AG09309 (cell line): ENCODE measurements around the gene DBH.

ENCODE experiments used
- DNase-seq: peaks from one replicate; pipeline ENCODE4 v3.0.0-alpha.2; 2010; ENCODE audit warnings: low read depth
- H3K4me3 ChIP-seq: 2 replicates; pipeline ENCODE4 v1.5.1; 2011; ENCODE audit warnings: mild to moderate bottlenecking, low read depth, low read length, moderate library complexity; ENCODE audit not compliant: control insufficient read depth
- CTCF ChIP-seq: IDR thresholded peaks from 2 replicates; pipeline ENCODE4 v1.5.1; 2011; ENCODE audit warnings: mild to moderate bottlenecking, low read depth, low read length, inconsistent platforms; ENCODE audit not compliant: insufficient read depth, control insufficient read depth; ENCODE audit errors: missing control alignments

DBH gene

GRCh38 chr9:133597316-133597957 is 38.7 kb upstream of the DBH start:
- no peak for DNase-seq
- H3K4me3 ChIP-seq, result no peak overlapping the region
- no peak for TF ChIP-seq CTCF

DNA sequence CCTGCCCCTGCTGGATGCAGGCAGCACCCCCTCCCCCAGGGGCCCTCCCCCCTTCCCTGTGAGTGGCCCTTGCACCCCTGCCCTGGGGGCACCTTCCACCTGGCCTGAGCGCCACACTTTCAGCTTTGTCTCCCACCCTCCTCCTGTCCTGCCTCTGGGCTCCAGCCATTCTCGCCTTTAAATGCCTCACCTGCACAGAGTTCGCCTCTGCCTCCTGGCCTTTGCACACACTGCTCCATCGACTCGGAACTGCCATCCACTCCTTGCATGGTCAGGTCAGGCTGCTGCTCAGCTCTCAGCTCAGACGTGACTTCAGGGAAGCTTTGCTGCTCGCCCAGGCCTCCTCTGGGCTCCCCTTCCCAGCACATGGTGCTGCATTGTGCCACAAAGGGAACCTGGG is 37.2 kb upstream of the DBH start:
- DNase-seq, result no peak
- no peak for TF ChIP-seq CTCF
- H3K4me3 ChIP-seq, result no peak overlapping the region

- TF ChIP-seq CTCF, result no peak
- no peak for DNase-seq
- H3K4me3 ChIP-seq, result no peak overlapping the region
These were observed 36.5 kb upstream of the DBH start for GRCh38 chr9:133599470-133600173.

- TF ChIP-seq CTCF, result no peak
- no peak overlapping the region for H3K4me3 ChIP-seq
- no peak for DNase-seq
These were observed 35.4 kb upstream of the DBH start for GRCh38 chr9:133600739-133601138.

DNA sequence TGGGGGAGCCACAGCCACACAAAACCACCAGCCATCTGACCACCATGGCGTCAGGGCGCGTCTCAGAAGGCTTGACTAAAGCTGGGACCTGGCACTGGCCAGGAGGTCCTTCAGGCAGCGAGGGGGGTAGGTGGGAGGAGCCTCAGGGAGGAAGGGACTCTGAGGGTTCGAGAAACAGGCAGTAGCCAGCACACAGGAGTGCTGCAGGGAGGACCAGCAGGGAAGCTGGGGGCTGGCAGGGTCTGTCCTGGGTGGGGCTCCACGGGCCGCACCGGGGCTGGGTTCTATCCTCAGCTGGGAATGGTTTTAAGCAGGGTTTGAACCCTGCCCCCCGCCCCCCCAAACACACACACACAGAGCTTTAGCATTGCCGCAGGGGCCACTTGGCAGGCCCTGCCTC is 34.4 kb upstream of the DBH start:
- no peak for DNase-seq
- no peak for TF ChIP-seq CTCF
- no peak overlapping the region for H3K4me3 ChIP-seq

DNA sequence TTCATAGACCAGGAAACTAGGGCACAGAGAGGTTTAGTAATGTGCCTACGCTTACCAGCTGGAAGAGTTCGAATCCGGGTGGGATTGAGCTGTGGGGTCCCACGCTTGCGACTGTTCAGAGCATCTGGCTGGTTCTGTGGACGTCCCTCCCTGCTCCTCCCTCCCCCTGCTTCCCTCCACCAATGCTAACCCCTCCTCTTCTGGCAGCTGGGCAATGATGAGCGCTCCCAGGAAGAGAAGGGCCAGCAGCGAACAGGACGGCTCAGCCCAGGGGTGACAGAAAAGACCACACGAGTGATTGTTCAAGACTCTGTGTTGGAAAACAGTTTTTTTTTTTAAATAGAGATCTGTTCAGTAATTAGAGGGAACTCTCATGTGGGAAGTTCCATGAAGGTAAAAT is 33.9 kb upstream of the DBH start:
- TF ChIP-seq CTCF, result no peak
- no peak for DNase-seq
- no peak overlapping the region for H3K4me3 ChIP-seq
